Myometrial cell (primary cell): ENCODE measurements around the gene SNX4. TPM values are rescaled to one million over a fixed set of nuclear protein-coding genes. Genes with fewer than 3 reads are reported as not detected.

Experiments
- total RNA-seq: library from RNA; depleted of rRNA; stranded (reverse); fragments of >200 nt; gene quantifications from 2 replicates; pipeline ENCODE4 v1.2.3, GENCODE V29; 2015

Gene SNX4
- 32.0 and 51.9 TPM in 2 replicates for total RNA-seq

GRCh38 chr3:125519678-125520562 lies at the start of gene SNX4:
Gene SNX4, minus strand, starts transcription at chr3:125520202. Its CDS starts 30 bp downstream, at chr3:125520172.

Other genes with a start within 250 kb of the SNX4 start
- gene ZNF148, start 144.9 kb downstream of the SNX4 start, total RNA-seq: 15.3 and 18.6 TPM in 2 replicates
- 5.7 and 8.4 TPM in 2 replicates for gene OSBPL11, start 75.3 kb upstream of the SNX4 start, total RNA-seq